HCT116 (cell line): ENCODE data around the gene BRINP1. TPM values are rescaled to one million over a fixed set of nuclear protein-coding genes. Genes with fewer than 3 reads are reported as not detected.

Experiments
- ATAC-seq: fragments of 200-7000 bp; cut with Tn5 transposase; 2 replicates; pipeline ENCODE4 v1.9.1; 2020; ENCODE audit warnings: mild to moderate bottlenecking, moderate library complexity
- BruUV-seq: library from RNA; stranded (reverse); fragments of 400-500 nt; replicated peaks from 2 replicates; lab custom pipeline; 2021; lab: Mats Ljungman, UMichigan
- CTCF ChIA-PET: fragments of 300-600 bp; sonication (Branson Sonifier 250); formaldehyde crosslinking; loops from one replicate; lab custom pipeline; 2021; ENCODE audit warnings: antibody characterized with exemption; lab: Charles Lee
- POLR2A ChIA-PET: fragments of 300-600, 350-600 bp; sonication (Branson Sonifier 250); formaldehyde crosslinking; loops from one replicate; lab custom pipeline; 2021; ENCODE audit warnings: antibody characterized with exemption; lab: Charles Lee
- RAD21 ChIA-PET, 2 experiments: fragments of 300-600 bp; sonication (Branson Sonifier 250); formaldehyde crosslinking; loops; one replicate each; lab custom pipeline; 2023; ENCODE audit warnings: low total read pairs in 2 of 2; ENCODE audit not compliant: uncharacterized antibody in 2 of 2, unreplicated experiment in 2 of 2, low non-redundant PET in 1 of 2; lab: Charles Lee
- DNase-seq: peaks from one replicate; pipeline ENCODE4 v3.0.0-alpha.2; 2010; ENCODE audit warnings: low read depth, low spot score
- H2AFZ ChIP-seq: fragments of 200-600 bp; shearing (Covaris generic), sonication (generic); 2 replicates; pipeline ENCODE4 v1.6.1; 2017; ENCODE audit warnings: low read depth, mixed run types, mixed read lengths, antibody characterized with exemption, low read length; ENCODE audit not compliant: poor library complexity, severe bottlenecking
- H3K27ac ChIP-seq: 2 replicates; pipeline ENCODE4 v1.5.1; 2012; ENCODE audit warnings: low read depth, low read length
- H3K27me3 ChIP-seq: fragments of 200-600 bp; sonication (generic); 2 replicates; pipeline ENCODE4 v1.6.1; 2016; ENCODE audit warnings: mixed run types, low read length, mixed read lengths; ENCODE audit not compliant: insufficient read depth
- H3K36me3 ChIP-seq, 2 experiments: fragments of 200-500 bp in 1 of 2; fragments of 200-600 bp in 1 of 2; sonication (Bioruptor generic) in 1 of 2; sonication (generic) in 1 of 2; 2 replicates each; pipeline versions ENCODE4 v1.5.1 to v1.6.1; 2014 to 2016; ENCODE audit warnings: low read length in 2 of 2, inconsistent platforms in 1 of 2, mixed read lengths in 1 of 2, mixed run types in 1 of 2; ENCODE audit not compliant: insufficient read depth in 2 of 2, control insufficient read depth in 1 of 2
- H3K4me1 ChIP-seq, 2 experiments: fragments of 200-600 bp in 1 of 2; sonication (generic) in 1 of 2; 2 replicates each; pipeline versions ENCODE4 v1.5.1 to v1.6.1; 2012 to 2017; ENCODE audit warnings: low read length in 2 of 2, inconsistent platforms in 1 of 2, mild to moderate bottlenecking in 1 of 2, mixed read lengths in 1 of 2, mixed run types in 1 of 2, moderate library complexity in 1 of 2; ENCODE audit not compliant: insufficient read depth in 2 of 2, control insufficient read depth in 1 of 2
- H3K4me2 ChIP-seq: fragments of 200-600 bp; sonication (generic); 2 replicates; pipeline ENCODE4 v1.6.1; 2017; ENCODE audit warnings: mixed run types, low read length, mixed read lengths
- H3K4me3 ChIP-seq, 2 experiments: fragments of 200-600 bp in 1 of 2; sonication (generic) in 1 of 2; replicated peaks in 1 of 2; 2 replicates each; pipeline ENCODE4 v1.5.1; 2011 to 2016; ENCODE audit warnings: low read length in 2 of 2, control low read depth in 1 of 2, low read depth in 1 of 2, mild to moderate bottlenecking in 1 of 2, mixed read lengths in 1 of 2, mixed run types in 1 of 2
- H3K79me2 ChIP-seq: fragments of 200-600 bp; sonication (generic); 2 replicates; pipeline ENCODE4 v1.6.1; 2017; ENCODE audit warnings: mild to moderate bottlenecking, mixed run types, low read length, moderate library complexity, mixed read lengths; ENCODE audit not compliant: insufficient read depth
- H3K9ac ChIP-seq: fragments of 200-600 bp; sonication (generic); 2 replicates; pipeline ENCODE4 v1.6.1; 2016; ENCODE audit warnings: low read length, mixed read lengths
- H3K9me2 ChIP-seq: fragments of 200-600 bp; sonication (generic), shearing (Covaris generic); 2 replicates; pipeline ENCODE4 v1.6.1; 2017; ENCODE audit warnings: mixed run types, mild to moderate bottlenecking, moderate library complexity; ENCODE audit not compliant: insufficient read depth
- H3K9me3 ChIP-seq, 2 experiments: fragments of 200-500 bp in 1 of 2; fragments of 200-600 bp in 1 of 2; sonication (Bioruptor generic) in 1 of 2; sonication (generic) in 1 of 2; 2 replicates each; pipeline ENCODE4 v1.6.1; 2014 to 2017; ENCODE audit warnings: low read length in 2 of 2, mixed read lengths in 2 of 2, inconsistent platforms in 1 of 2, low read depth in 1 of 2, mild to moderate bottlenecking in 1 of 2, mixed run types in 1 of 2, moderate library complexity in 1 of 2; ENCODE audit not compliant: control insufficient read depth in 1 of 2, insufficient read depth in 1 of 2
- H4K20me1 ChIP-seq: fragments of 200-600 bp; sonication (generic), shearing (Covaris generic); 2 replicates; pipeline ENCODE4 v1.6.1; 2017; ENCODE audit warnings: mixed run types, mild to moderate bottlenecking, moderate library complexity; ENCODE audit not compliant: insufficient read depth
- CBX3 ChIP-seq: IDR thresholded peaks from 2 replicates; pipeline ENCODE4 v1.6.1; 2012; ENCODE audit warnings: low read depth
- EGR1 ChIP-seq: IDR thresholded peaks from 2 replicates; pipeline ENCODE4 v1.6.1; 2012; ENCODE audit warnings: low read depth
- ELF1 ChIP-seq: IDR thresholded peaks from 2 replicates; pipeline ENCODE4 v1.6.1; 2012; ENCODE audit warnings: low read depth, borderline replicate concordance
- EZH2 ChIP-seq: fragments of 200-600 bp; sonication (generic); IDR thresholded peaks from 2 replicates; pipeline ENCODE4 v1.6.1; 2017; ENCODE audit warnings: antibody characterized with exemption, mixed run types
- EZH2phosphoT487 ChIP-seq: fragments of 200-600 bp; IDR thresholded peaks from 2 replicates; pipeline ENCODE4 v1.6.1; 2018; ENCODE audit warnings: antibody characterized with exemption, borderline replicate concordance
- FOSL1 ChIP-seq: IDR thresholded peaks from 2 replicates; pipeline ENCODE4 v1.6.1; 2012; ENCODE audit warnings: low read depth
- POLR2A ChIP-seq: IDR thresholded peaks from 2 replicates; pipeline ENCODE4 v1.7.0; 2011; ENCODE audit warnings: borderline replicate concordance; ENCODE audit not compliant: insufficient read depth, insufficient read length; ENCODE audit errors: extremely low read depth
- RAD21 ChIP-seq: IDR thresholded peaks from 2 replicates; pipeline ENCODE4 v1.6.1; 2012; ENCODE audit warnings: low read depth, mild to moderate bottlenecking
- SP1 ChIP-seq: IDR thresholded peaks from 2 replicates; pipeline ENCODE4 v1.6.1; 2012; ENCODE audit warnings: low read depth
- SRF ChIP-seq: IDR thresholded peaks from 2 replicates; pipeline ENCODE4 v1.6.1; 2012; ENCODE audit warnings: low read depth
- TCF7L2 ChIP-seq: IDR thresholded peaks from 2 replicates; pipeline ENCODE4 v1.7.0; 2011; ENCODE audit warnings: borderline replicate concordance, inconsistent platforms; ENCODE audit not compliant: insufficient read depth, insufficient read length; ENCODE audit errors: extremely low read depth
- YY1 ChIP-seq: IDR thresholded peaks from 2 replicates; pipeline ENCODE4 v1.6.1; 2011; ENCODE audit warnings: low read length, low read depth, moderate library complexity, mild to moderate bottlenecking; ENCODE audit not compliant: insufficient replicate concordance; ENCODE audit errors: extremely low read depth
- ZFX ChIP-seq: fragments of 450-650 bp; IDR thresholded peaks from 2 replicates; pipeline ENCODE4 v1.6.1; 2017
- ZNF274 ChIP-seq: fragments of 200-500 bp; sonication (Bioruptor generic); IDR thresholded peaks from 2 replicates; pipeline ENCODE4 v1.6.1; 2014; ENCODE audit warnings: mild to moderate bottlenecking, low read depth, low read length, inconsistent platforms
- intact Hi-C: fragments of 100-400 bp; cut with micrococcal nuclease; formaldehyde crosslinking; loops from 2 replicates; pipeline ENCODE4 v1.10.0; 2022
- total RNA-seq: library from RNA; stranded (reverse); gene quantifications from one replicate; pipeline ENCODE4 v1.2.1, GENCODE V29; 2021; ENCODE audit not compliant: unreplicated experiment
- TF ChIP-seq, protein P1 (sequence below): IDR thresholded peaks from 2 replicates; pipeline ENCODE4 v1.6.1; 2012; ENCODE audit warnings: low read depth
- TF ChIP-seq, protein P2 (sequence below), 3 experiments: fragments of 200-600 bp in 1 of 3; sonication (generic) in 1 of 3; IDR thresholded peaks in 2 of 3; conservative IDR thresholded peaks in 1 of 3; 2 replicates each; pipeline ENCODE4 v1.5.1; 2012 to 2017; ENCODE audit warnings: low read depth in 2 of 3, low read length in 2 of 3, antibody characterized with exemption in 1 of 3, borderline replicate concordance in 1 of 3, control low read depth in 1 of 3, mild to moderate bottlenecking in 1 of 3, mixed read lengths in 1 of 3, mixed run types in 1 of 3, moderate library complexity in 1 of 3; ENCODE audit not compliant: insufficient read depth in 1 of 3
- TF ChIP-seq, protein P3 (sequence below): IDR thresholded peaks from 2 replicates; pipeline ENCODE4 v1.6.1; 2012
- TF ChIP-seq, protein P4 (sequence below): IDR thresholded peaks from 2 replicates; pipeline ENCODE4 v1.6.1; 2011; ENCODE audit warnings: mild to moderate bottlenecking, low read length, moderate library complexity; ENCODE audit not compliant: insufficient replicate concordance; ENCODE audit errors: extremely low read depth
- TF ChIP-seq, protein P5 (sequence below): IDR thresholded peaks from 2 replicates; pipeline ENCODE4 v1.6.1; 2012

The BRINP1 gene
- total RNA-seq, 1 experiment from 2014 or later = not detected

DNA sequence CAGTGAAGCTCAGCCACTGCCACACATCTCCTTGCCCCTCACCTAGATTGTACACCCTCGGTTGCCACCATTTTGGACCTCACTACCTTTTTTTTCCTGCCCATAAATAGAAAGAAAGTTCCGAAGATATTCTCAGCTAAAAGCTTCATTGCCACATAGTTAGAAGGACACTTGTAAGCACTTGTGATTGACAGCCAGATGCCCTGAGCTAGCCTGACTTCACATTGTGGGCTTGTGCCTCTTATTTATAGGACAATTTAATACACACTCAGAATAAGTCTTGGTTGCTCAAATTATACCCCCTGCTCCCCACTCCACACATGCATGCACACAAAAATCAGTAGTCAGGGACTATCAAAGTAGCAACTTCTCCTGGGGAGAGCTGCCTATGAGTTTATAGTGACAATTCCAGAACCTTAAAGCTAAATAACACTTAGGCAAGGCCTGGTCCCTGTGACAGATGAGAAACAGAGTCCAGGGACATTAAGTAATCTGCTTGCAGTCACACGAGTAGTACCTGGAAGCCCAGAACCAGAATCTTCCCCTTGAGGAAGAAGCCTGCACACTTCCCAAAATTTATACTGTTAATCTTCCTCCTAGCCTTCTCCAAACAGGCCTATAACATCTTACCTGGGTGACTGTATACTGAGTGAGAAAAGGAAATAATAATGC lies 184.8 kb downstream of the BRINP1 start:
- ChIA-PET CTCF (no interaction called here), RAD21 (no interaction called here)
- H3K4me1 ChIP-seq = no peaks in the 10 kb centered on the region

More for the DNA sequence above, 184.8 kb downstream of the BRINP1 start:
- Histone ChIP-seq H3K9ac (no peak overlapping the region), H3K4me3 (no peak overlapping the region), H3K27me3 (no peaks in the 10 kb centered on the region), H2AFZ (no peak overlapping the region), H3K9me3 (peaks cover 4 to 29% of the 10 kb centered on the region in 2 experiments; a peak in 2 of 4 replicates), H4K20me1 (no peaks in the 10 kb centered on the region), H3K36me3 (no peaks in the 10 kb centered on the region), H3K27ac (no peak overlapping the region), H3K4me2 (no peak overlapping the region), H3K9me2 (no peaks in the 10 kb centered on the region), H3K79me2 (no peaks in the 10 kb centered on the region)
- no TSS peak for BruUV-seq
- no peak for ATAC-seq
- no peak for DNase-seq
- POLR2A ChIA-PET = no interaction called here
- intact Hi-C loops = no loop called here
- TF ChIP-seq CBX3 = no peak
- TF ChIP-seq, protein P1, sequence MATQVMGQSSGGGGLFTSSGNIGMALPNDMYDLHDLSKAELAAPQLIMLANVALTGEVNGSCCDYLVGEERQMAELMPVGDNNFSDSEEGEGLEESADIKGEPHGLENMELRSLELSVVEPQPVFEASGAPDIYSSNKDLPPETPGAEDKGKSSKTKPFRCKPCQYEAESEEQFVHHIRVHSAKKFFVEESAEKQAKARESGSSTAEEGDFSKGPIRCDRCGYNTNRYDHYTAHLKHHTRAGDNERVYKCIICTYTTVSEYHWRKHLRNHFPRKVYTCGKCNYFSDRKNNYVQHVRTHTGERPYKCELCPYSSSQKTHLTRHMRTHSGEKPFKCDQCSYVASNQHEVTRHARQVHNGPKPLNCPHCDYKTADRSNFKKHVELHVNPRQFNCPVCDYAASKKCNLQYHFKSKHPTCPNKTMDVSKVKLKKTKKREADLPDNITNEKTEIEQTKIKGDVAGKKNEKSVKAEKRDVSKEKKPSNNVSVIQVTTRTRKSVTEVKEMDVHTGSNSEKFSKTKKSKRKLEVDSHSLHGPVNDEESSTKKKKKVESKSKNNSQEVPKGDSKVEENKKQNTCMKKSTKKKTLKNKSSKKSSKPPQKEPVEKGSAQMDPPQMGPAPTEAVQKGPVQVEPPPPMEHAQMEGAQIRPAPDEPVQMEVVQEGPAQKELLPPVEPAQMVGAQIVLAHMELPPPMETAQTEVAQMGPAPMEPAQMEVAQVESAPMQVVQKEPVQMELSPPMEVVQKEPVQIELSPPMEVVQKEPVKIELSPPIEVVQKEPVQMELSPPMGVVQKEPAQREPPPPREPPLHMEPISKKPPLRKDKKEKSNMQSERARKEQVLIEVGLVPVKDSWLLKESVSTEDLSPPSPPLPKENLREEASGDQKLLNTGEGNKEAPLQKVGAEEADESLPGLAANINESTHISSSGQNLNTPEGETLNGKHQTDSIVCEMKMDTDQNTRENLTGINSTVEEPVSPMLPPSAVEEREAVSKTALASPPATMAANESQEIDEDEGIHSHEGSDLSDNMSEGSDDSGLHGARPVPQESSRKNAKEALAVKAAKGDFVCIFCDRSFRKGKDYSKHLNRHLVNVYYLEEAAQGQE = no peak
- TF ChIP-seq ELF1 = no peak
- TF ChIP-seq ZFX = no peak
- TF ChIP-seq EZH2phosphoT487 = no peak
- TF ChIP-seq YY1 = no peak
- no peak for TF ChIP-seq TCF7L2
- TF ChIP-seq EGR1 = no peak
- no peak for TF ChIP-seq ZNF274
- TF ChIP-seq, protein P2, sequence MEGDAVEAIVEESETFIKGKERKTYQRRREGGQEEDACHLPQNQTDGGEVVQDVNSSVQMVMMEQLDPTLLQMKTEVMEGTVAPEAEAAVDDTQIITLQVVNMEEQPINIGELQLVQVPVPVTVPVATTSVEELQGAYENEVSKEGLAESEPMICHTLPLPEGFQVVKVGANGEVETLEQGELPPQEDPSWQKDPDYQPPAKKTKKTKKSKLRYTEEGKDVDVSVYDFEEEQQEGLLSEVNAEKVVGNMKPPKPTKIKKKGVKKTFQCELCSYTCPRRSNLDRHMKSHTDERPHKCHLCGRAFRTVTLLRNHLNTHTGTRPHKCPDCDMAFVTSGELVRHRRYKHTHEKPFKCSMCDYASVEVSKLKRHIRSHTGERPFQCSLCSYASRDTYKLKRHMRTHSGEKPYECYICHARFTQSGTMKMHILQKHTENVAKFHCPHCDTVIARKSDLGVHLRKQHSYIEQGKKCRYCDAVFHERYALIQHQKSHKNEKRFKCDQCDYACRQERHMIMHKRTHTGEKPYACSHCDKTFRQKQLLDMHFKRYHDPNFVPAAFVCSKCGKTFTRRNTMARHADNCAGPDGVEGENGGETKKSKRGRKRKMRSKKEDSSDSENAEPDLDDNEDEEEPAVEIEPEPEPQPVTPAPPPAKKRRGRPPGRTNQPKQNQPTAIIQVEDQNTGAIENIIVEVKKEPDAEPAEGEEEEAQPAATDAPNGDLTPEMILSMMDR (IDR thresholded peaks at IDR 0.05 in 2 of 3, conservative IDR thresholded peaks at IDR 0.05 in 1 of 3; ENCODE audit: borderline replicate concordance in 1 of 3, insufficient read depth in 1 of 3, low read depth in 2 of 3, low read length in 2 of 3) = no peak
- no peak for TF ChIP-seq POLR2A
- no peak for TF ChIP-seq SRF
- TF ChIP-seq, protein P3, sequence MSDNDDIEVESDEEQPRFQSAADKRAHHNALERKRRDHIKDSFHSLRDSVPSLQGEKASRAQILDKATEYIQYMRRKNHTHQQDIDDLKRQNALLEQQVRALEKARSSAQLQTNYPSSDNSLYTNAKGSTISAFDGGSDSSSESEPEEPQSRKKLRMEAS = no peak
- TF ChIP-seq, protein P4, sequence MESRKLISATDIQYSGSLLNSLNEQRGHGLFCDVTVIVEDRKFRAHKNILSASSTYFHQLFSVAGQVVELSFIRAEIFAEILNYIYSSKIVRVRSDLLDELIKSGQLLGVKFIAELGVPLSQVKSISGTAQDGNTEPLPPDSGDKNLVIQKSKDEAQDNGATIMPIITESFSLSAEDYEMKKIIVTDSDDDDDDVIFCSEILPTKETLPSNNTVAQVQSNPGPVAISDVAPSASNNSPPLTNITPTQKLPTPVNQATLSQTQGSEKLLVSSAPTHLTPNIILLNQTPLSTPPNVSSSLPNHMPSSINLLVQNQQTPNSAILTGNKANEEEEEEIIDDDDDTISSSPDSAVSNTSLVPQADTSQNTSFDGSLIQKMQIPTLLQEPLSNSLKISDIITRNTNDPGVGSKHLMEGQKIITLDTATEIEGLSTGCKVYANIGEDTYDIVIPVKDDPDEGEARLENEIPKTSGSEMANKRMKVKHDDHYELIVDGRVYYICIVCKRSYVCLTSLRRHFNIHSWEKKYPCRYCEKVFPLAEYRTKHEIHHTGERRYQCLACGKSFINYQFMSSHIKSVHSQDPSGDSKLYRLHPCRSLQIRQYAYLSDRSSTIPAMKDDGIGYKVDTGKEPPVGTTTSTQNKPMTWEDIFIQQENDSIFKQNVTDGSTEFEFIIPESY = no peak
- TF ChIP-seq, protein P5, sequence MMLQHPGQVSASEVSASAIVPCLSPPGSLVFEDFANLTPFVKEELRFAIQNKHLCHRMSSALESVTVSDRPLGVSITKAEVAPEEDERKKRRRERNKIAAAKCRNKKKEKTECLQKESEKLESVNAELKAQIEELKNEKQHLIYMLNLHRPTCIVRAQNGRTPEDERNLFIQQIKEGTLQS = no peak
- no peak for TF ChIP-seq SP1
- no peak for TF ChIP-seq RAD21
- TF ChIP-seq EZH2 = no peak
- TF ChIP-seq FOSL1 = no peak
